Peyer's patch (tissue), 4 donors: ENCODE data around the gene ATP2B1. TPM values are rescaled to one million over a fixed set of nuclear protein-coding genes. Genes with fewer than 3 reads are reported as not detected.

Experiments
- DNase-seq, 3 donors: peaks; one replicate each; pipeline ENCODE4 v3.0.0-alpha.2; 2017 to 2019
- H3K27ac ChIP-seq, 4 donors: fragments of 200-600 bp; sonication (generic); one replicate each; pipeline ENCODE4 v1.5.1; 2016 to 2019
- H3K27me3 ChIP-seq, 2 donors: fragments of 200-600 bp; sonication (generic); one replicate each; pipeline ENCODE4 v1.5.1; 2019
- H3K36me3 ChIP-seq, 3 donors: fragments of 200-600 bp; sonication (generic); one replicate each; pipeline ENCODE4 v1.5.1; 2016 to 2019
- H3K4me1 ChIP-seq, 4 donors: fragments of 200-600 bp; sonication (generic); one replicate each; pipeline ENCODE4 v1.5.1; 2016 to 2019
- H3K4me3 ChIP-seq, 4 donors: fragments of 200-600 bp; sonication (generic); 1 replicate in 3 of 4; 2 replicates in 1 of 4; pipeline ENCODE4 v1.5.1; 2016 to 2019; ENCODE audit warnings: mild to moderate bottlenecking in 1 of 4
- H3K9me3 ChIP-seq, 4 donors: fragments of 200-600 bp; sonication (generic); one replicate each; pipeline ENCODE4 v1.5.1; 2016 to 2019; ENCODE audit warnings: mild to moderate bottlenecking in 1 of 4
- POLR2A ChIP-seq, 2 donors: fragments of 450-650 bp; IDR thresholded peaks; one replicate each; pipeline ENCODE4 v1.5.1; 2017; ENCODE audit warnings: antibody characterized with exemption in 2 of 2, mild to moderate bottlenecking in 2 of 2, moderate library complexity in 2 of 2
- total RNA-seq, 4 donors: library from RNA; depleted of rRNA; stranded (reverse); fragments of >200 nt; gene quantifications; one replicate each; pipeline ENCODE4 v1.1.0, GENCODE V29; 2016
- TF ChIP-seq, protein P1 (sequence below), 6 experiments: fragments of 450-650 bp in 4 of 6; fragments of 200-600 bp in 2 of 6; sonication (generic) in 1 of 6; IDR thresholded peaks; one replicate each; pipeline ENCODE4 v1.5.1; 2017 to 2019; ENCODE audit warnings: antibody characterized with exemption in 6 of 6, mild to moderate bottlenecking in 3 of 6, moderate library complexity in 1 of 6

Gene ATP2B1
- total RNA-seq, 4 donors from 2014 or later, result 79.2 to 117 (median 85.7) TPM

DNA sequence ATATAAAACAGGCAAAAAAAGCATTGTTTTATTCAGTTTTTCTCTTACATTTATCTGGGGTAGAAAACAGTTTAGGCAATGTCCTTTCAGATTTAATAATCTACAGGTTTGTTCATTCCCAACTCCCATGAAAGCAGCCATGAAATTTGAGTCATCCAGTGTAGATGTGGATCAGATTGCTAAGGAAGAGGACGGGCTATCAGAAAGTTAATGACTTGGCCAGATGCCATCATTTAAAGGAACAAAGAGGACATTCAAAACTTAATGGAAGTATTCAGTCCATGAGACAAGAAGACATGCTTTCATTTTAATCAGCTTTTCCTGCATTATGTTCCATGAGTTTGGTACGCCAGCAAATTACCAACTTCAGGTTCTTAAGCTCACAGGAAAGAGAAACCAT lies 151.7 kb downstream of the ATP2B1 start:
- no peak overlapping the region for H3K4me3 ChIP-seq
- no peak overlapping the region for H3K27ac ChIP-seq
- DNase-seq, result no peak
- TF ChIP-seq, protein P1, sequence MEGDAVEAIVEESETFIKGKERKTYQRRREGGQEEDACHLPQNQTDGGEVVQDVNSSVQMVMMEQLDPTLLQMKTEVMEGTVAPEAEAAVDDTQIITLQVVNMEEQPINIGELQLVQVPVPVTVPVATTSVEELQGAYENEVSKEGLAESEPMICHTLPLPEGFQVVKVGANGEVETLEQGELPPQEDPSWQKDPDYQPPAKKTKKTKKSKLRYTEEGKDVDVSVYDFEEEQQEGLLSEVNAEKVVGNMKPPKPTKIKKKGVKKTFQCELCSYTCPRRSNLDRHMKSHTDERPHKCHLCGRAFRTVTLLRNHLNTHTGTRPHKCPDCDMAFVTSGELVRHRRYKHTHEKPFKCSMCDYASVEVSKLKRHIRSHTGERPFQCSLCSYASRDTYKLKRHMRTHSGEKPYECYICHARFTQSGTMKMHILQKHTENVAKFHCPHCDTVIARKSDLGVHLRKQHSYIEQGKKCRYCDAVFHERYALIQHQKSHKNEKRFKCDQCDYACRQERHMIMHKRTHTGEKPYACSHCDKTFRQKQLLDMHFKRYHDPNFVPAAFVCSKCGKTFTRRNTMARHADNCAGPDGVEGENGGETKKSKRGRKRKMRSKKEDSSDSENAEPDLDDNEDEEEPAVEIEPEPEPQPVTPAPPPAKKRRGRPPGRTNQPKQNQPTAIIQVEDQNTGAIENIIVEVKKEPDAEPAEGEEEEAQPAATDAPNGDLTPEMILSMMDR (IDR thresholded peaks at IDR 0.05), result no peak
- TF ChIP-seq POLR2A (IDR thresholded peaks at IDR 0.05), result no peak
- no peaks in the 10 kb centered on the region for H3K4me1 ChIP-seq
- no peaks in the 10 kb centered on the region for H3K36me3 ChIP-seq
- H3K9me3 ChIP-seq, result no peaks in the 10 kb centered on the region
- H3K27me3 ChIP-seq, result no peaks in the 10 kb centered on the region

DNA sequence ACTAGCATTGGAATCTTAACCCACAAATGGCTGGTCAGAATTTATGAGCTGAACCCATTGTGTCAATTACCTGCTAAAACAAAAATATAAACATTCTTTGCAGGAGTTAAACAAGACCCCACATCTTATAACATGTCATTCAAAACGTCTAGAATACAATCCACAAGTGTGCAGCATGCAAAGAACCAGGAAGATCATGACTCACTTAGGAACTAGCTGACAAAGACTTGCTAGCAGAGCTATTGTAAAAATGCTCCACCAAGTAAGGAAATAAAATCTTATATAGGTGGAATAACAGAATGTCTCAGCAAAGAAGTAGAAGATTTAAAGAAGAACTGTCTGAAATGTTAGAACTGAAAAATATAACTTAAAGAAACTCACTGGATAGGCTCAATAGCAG lies 156.3 kb downstream of the ATP2B1 start:
- Histone ChIP-seq H3K36me3 (no peaks in the 10 kb centered on the region), H3K9me3 (no peaks in the 10 kb centered on the region), H3K4me1 (no peaks in the 10 kb centered on the region), H3K27me3 (no peaks in the 10 kb centered on the region), H3K27ac (no peak overlapping the region), H3K4me3 (no peak overlapping the region)
- no peak for TF ChIP-seq POLR2A (IDR thresholded peaks at IDR 0.05)
- TF ChIP-seq, protein P1 (IDR thresholded peaks at IDR 0.05), result no peak
- no peak for DNase-seq

DNA sequence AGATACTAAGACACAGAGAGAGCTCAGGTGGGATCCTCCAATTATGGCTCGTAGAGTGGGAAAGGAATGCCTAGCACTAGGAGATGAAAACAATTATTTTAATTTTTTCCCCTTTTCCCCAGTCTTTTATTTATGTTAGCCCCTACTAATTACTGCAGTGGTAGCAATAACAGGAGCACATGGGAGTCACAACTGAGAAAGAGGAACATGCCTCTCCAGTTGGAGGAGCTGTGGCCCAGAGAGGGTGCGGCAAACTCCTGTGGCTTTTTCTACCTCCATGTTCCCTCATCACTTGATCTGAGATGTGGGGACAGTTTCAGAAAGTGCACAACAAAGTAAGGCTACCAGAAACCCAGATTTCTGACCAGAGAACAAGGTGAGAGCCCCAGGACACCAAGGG lies 156.9 kb downstream of the ATP2B1 start:
- Histone ChIP-seq H3K36me3 (no peaks in the 10 kb centered on the region), H3K27me3 (no peaks in the 10 kb centered on the region), H3K4me1 (no peaks in the 10 kb centered on the region), H3K9me3 (no peaks in the 10 kb centered on the region), H3K4me3 (no peak overlapping the region), H3K27ac (no peak overlapping the region)
- TF ChIP-seq POLR2A (IDR thresholded peaks at IDR 0.05), result no peak
- TF ChIP-seq, protein P1 (IDR thresholded peaks at IDR 0.05), result no peak
- no peak for DNase-seq

DNA sequence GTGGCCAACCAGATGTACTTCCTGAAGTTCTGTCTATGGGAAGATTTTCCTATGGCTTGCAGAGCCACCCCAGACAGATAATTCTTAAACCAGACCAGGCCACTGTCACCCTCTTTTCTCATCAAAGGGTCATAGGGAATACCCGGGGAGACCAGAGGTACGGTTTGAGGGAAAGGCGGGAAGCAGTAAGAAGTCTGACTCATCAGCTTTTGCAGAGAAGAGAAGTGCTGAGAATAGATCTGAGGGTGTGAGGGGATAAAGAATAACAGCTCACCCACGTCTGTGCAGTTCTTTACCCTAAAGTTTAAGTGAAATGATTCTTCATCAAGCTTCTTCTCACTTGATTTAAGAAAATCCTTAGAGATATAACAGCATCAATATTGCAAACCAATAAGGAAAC lies 161.5 kb downstream of the ATP2B1 start:
- H3K36me3 ChIP-seq, result no peaks in the 10 kb centered on the region
- DNase-seq, result no peak
- no peaks in the 10 kb centered on the region for H3K27me3 ChIP-seq
- H3K9me3 ChIP-seq, result no peaks in the 10 kb centered on the region
- no peak overlapping the region for H3K27ac ChIP-seq
- TF ChIP-seq, protein P1 (IDR thresholded peaks at IDR 0.05), result no peak
- TF ChIP-seq POLR2A (IDR thresholded peaks at IDR 0.05), result no peak
- peaks cover 0 to 10% (median 0%) of the 10 kb centered on the region in 4 donors for H3K4me1 ChIP-seq
- H3K4me3 ChIP-seq, result no peak overlapping the region

DNA sequence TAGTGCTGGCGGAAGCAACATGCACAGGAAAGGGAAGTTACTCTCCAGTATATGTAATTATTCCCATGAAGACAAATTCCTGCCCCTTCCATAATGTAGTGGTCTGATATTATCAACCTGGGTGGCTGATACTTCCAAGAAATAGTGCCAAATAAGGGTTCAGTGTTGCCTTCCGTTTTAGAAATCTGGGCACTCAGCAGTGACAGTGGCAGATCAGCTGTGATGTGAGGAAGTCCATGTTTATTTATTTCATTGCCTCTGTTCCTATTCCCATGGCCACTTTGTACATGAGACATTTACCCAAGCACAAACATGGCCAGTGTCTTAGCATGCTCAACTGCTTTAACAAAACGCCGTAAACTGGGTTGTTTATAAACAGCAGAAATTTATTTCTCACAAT lies 162.5 kb downstream of the ATP2B1 start:
- TF ChIP-seq POLR2A (IDR thresholded peaks at IDR 0.05), result no peak
- TF ChIP-seq, protein P1 (IDR thresholded peaks at IDR 0.05), result no peak
- Histone ChIP-seq H3K4me3 (no peak overlapping the region), H3K36me3 (no peaks in the 10 kb centered on the region), H3K9me3 (no peaks in the 10 kb centered on the region), H3K27ac (no peak overlapping the region), H3K4me1 (peaks cover 0 to 10% (median 0%) of the 10 kb centered on the region in 4 donors), H3K27me3 (no peaks in the 10 kb centered on the region)
- no peak for DNase-seq

DNA sequence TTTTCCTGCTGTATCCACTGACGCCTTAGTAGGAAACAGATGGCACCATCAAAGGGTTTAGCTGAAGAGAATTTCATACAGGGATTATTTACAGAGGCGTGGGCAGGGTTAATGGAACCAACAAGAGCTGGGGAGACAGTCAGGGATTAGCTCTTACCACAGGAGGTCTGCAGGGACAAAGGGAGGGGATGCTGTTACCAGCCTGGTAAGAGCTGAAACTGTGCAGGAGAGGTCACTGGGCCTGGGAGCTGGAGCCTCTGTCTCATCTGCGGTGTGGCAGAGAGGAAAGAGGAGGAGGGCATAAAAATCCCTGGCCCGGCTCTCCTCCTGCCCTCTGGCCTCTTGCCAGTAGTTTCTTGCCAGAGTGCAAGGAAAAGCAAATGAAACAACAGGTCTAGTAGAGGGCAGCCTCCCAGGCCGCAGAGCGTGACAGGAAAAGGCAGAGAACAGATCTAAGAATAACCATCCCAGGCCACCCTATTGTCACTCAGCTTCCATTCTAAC lies 163.9 kb downstream of the ATP2B1 start:
- peak in 2 of 3 donors; percentile 52 for DNase-seq
- Histone ChIP-seq H3K4me1 (peaks cover 0 to 10% (median 0%) of the 10 kb centered on the region in 4 donors), H3K27me3 (no peaks in the 10 kb centered on the region), H3K9me3 (no peaks in the 10 kb centered on the region), H3K27ac (no peak overlapping the region), H3K4me3 (no peak overlapping the region), H3K36me3 (no peaks in the 10 kb centered on the region)
- TF ChIP-seq POLR2A (IDR thresholded peaks at IDR 0.05), result no peak
- TF ChIP-seq, protein P1 (IDR thresholded peaks at IDR 0.05), result no peak
